K562 (cell line): Measurements from ENCODE around the gene TBC1D20. TPM values are rescaled to one million over a fixed set of nuclear protein-coding genes. Genes with fewer than 3 reads are reported as not detected.

Source experiments
- ASH1L ChIP-seq: fragments of 450-650 bp; IDR thresholded peaks from 2 replicates; pipeline ENCODE4 v1.6.1; 2018; ENCODE audit warnings: borderline replicate concordance, mild to moderate bottlenecking, low read depth; ENCODE audit not compliant: partially characterized antibody
- BRD9 ChIP-seq: fragments of 450-650 bp; IDR thresholded peaks from 2 replicates; pipeline ENCODE4 v1.6.1; 2018; ENCODE audit warnings: low read depth; ENCODE audit not compliant: partially characterized antibody
- EHMT2 ChIP-seq: fragments of 450-650 bp; IDR thresholded peaks from 2 replicates; pipeline ENCODE4 v1.6.1; 2018; ENCODE audit warnings: antibody characterized with exemption
- FOS ChIP-seq: IDR thresholded peaks from 3 replicates; pipeline ENCODE4 v1.6.1; 2011; ENCODE audit not compliant: insufficient read length; ENCODE audit errors: extremely low read depth
- FOXA3 ChIP-seq, 2 experiments: fragments of 450-650 bp in 1 of 2; sonication (generic) in 1 of 2; formaldehyde crosslinking; IDR thresholded peaks in 1 of 2; conservative IDR thresholded peaks in 1 of 2; 2 replicates each; pipeline versions ENCODE4 v1.4.0 to v1.8.0; 2020 to 2022; ENCODE audit warnings: mild to moderate bottlenecking in 2 of 2, missing genetic modification reagents in 1 of 2
- MXI1 ChIP-seq: IDR thresholded peaks from 2 replicates; pipeline ENCODE4 v1.6.1; 2011; ENCODE audit warnings: low read depth, mild to moderate bottlenecking, improper control_type of control experiment, low read length
- NELFE ChIP-seq: IDR thresholded peaks from 2 replicates; pipeline ENCODE4 v1.6.1; 2011; ENCODE audit warnings: mild to moderate bottlenecking; ENCODE audit not compliant: insufficient read depth, insufficient read length
- NFIC ChIP-seq: fragments of 450-650 bp; IDR thresholded peaks from 2 replicates; pipeline ENCODE4 v1.6.1; 2017; ENCODE audit warnings: mild to moderate bottlenecking, inconsistent platforms
- NR4A1 ChIP-seq, 2 experiments: fragments of 250-450 bp in 1 of 2; fragments of 450-650 bp in 1 of 2; sonication (Bioruptor Pico) in 1 of 2; IDR thresholded peaks; 2 replicates each; pipeline versions ENCODE4 v1.4.0 to v1.6.1; 2016 to 2020; ENCODE audit warnings: mild to moderate bottlenecking in 2 of 2, missing compliant biosample characterization in 1 of 2, missing genetic modification characterization in 1 of 2, moderate library complexity in 1 of 2
- PHF21A ChIP-seq: fragments of 450-650 bp; IDR thresholded peaks from 2 replicates; pipeline ENCODE4 v1.6.1; 2017; ENCODE audit warnings: low read depth, borderline replicate concordance
- POLR2H ChIP-seq: IDR thresholded peaks from 2 replicates; pipeline ENCODE4 v1.6.1; 2016; ENCODE audit warnings: missing genetic modification characterization, low read depth, mild to moderate bottlenecking, control low read depth, missing compliant biosample characterization, moderate library complexity
- RFX1 ChIP-seq: fragments of 450-650 bp; IDR thresholded peaks from 2 replicates; pipeline ENCODE4 v1.6.1; 2016; ENCODE audit warnings: mild to moderate bottlenecking, moderate library complexity
- TEAD1 ChIP-seq, 2 experiments: fragments of 450-650 bp in 1 of 2; sonication (generic) in 1 of 2; formaldehyde crosslinking; IDR thresholded peaks; 2 replicates each; pipeline versions ENCODE4 v1.4.0 to v1.8.0; 2020 to 2022; ENCODE audit warnings: mild to moderate bottlenecking in 2 of 2, missing genetic modification reagents in 1 of 2
- ZFX ChIP-seq: sonication (generic); formaldehyde crosslinking; IDR thresholded peaks from 2 replicates; pipeline ENCODE4 v1.8.0; 2022; ENCODE audit warnings: mild to moderate bottlenecking, missing genetic modification reagents, moderate library complexity
- ZNF121 ChIP-seq: sonication (generic); formaldehyde crosslinking; conservative IDR thresholded peaks from 2 replicates; pipeline ENCODE4 v1.8.0; 2022; ENCODE audit warnings: missing genetic modification reagents
- ZNF561 ChIP-seq: fragments of 450-650 bp; formaldehyde crosslinking; conservative IDR thresholded peaks from 2 replicates; pipeline ENCODE4 v1.4.0; 2020; ENCODE audit warnings: mild to moderate bottlenecking, moderate library complexity
- ZNF699 ChIP-seq: fragments of 250-450 bp; sonication (Bioruptor Pico); IDR thresholded peaks from 2 replicates; pipeline ENCODE4 v1.8.0; 2021; ENCODE audit warnings: mild to moderate bottlenecking, moderate library complexity; ENCODE audit not compliant: insufficient replicate concordance
- polyA plus RNA-seq, 8 experiments: library from polyadenylated mRNA; depleted of rRNA in 4 of 8; stranded (reverse) in 5 of 8; unstranded in 3 of 8; fragments of >200 nt; fragmentation: Nextera tagmentation in 2 of 8; fragmentation: Illumina TruSeq in 1 of 8; extraction: Ambion mirVana in 2 of 8; extraction: Trizol in 1 of 8; gene quantifications; 2 replicates each; pipeline versions ENCODE4 v1.2.1 to v1.2.3, GENCODE V29; 2011 to 2014; ENCODE audit warnings: inconsistent platforms in 1 of 8, missing spikeins in 1 of 8
- total RNA-seq, 7 experiments: library from RNA; depleted of rRNA in 6 of 7; stranded (reverse); fragments of >200 nt in 6 of 7; fragmentation: Illumina TruSeq in 2 of 7; extraction: Trizol in 2 of 7; gene quantifications; 2 replicates each; pipeline versions ENCODE4 v1.2.1 to v1.2.3, GENCODE V29; 2011 to 2021; ENCODE audit warnings: low replicate concordance in 1 of 7
- TF ChIP-seq, protein P1 (sequence below), 2 experiments: IDR thresholded peaks in 1 of 2; conservative IDR thresholded peaks in 1 of 2; 2 replicates each; pipeline ENCODE4 v1.6.1; 2016; ENCODE audit warnings: low read depth in 2 of 2, mild to moderate bottlenecking in 1 of 2, missing compliant biosample characterization in 1 of 2, missing genetic modification characterization in 1 of 2, moderate library complexity in 1 of 2
- TF ChIP-seq, protein P2 (sequence below): fragments of 250-450 bp; sonication (Bioruptor Pico); IDR thresholded peaks from 2 replicates; pipeline ENCODE4 v1.5.0; 2022; ENCODE audit warnings: mild to moderate bottlenecking
- TF ChIP-seq, protein P3 (sequence below): fragments of 250-450 bp; sonication (Bioruptor Pico); IDR thresholded peaks from 2 replicates; pipeline ENCODE4 v1.8.0; 2022; ENCODE audit warnings: inconsistent platforms

The TBC1D20 gene
- total and polyA plus RNA-seq, 9 of the 15 experiments (the other 6 are each of a cell fraction or from before 2014, with no cell fraction given), result 7.0 to 25.3 (median 15.1) TPM

DNA sequence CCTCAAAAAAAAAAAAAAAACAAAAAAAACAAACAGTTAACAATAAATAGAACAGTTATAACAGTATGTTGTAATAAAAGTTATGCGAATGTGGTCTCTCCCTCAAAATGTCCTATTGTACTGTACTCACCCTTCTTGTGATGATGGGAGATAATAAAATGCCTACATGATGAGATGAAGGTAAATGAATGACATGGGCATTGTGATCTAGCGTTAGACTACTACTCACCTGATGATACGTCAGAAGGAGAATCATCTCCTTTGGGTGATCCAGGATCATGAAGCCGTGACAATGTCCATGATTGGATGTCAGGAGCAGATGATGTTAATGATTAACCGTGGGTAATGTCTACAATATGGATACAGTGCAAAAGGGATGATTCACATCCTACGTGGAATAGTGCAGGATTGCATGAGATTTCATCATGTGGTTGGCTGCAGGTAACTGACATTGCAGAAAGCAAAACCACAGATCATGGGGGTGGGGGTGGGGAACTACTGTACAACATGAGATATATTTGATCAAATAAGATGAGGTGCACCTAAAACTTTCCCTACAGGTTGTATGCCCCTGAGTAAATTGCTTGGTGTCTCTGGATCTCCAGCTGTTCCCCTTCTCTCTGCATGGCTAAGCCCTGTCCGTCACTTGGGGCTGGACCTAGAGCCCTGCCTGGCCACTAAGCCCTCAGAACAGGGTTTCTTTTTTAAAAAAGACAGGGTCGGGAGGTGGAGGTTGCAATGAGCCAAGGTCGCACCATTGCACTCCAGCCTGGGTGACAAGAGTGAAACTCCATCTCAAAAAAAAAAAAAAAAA lies 60.4 kb downstream of the TBC1D20 start (continued):
- TF ChIP-seq, protein P1, sequence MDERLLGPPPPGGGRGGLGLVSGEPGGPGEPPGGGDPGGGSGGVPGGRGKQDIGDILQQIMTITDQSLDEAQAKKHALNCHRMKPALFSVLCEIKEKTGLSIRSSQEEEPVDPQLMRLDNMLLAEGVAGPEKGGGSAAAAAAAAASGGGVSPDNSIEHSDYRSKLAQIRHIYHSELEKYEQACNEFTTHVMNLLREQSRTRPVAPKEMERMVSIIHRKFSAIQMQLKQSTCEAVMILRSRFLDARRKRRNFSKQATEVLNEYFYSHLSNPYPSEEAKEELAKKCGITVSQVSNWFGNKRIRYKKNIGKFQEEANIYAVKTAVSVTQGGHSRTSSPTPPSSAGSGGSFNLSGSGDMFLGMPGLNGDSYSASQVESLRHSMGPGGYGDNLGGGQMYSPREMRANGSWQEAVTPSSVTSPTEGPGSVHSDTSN (CRISPR knock-in tag; IDR thresholded peaks at IDR 0.05; ENCODE audit: low read depth), result no peak
- TF ChIP-seq, protein P1 (tag; conservative IDR thresholded peaks at IDR 0.05; ENCODE audit: low read depth), result peak; percentile 46
- TF ChIP-seq TEAD1 (CRISPR knock-in tag; IDR thresholded peaks at IDR 0.05), result 0 out of 4 replicates have a peak, but pooled peaks of 1 of the 2 experiments have one; percentile 2
- no peak for TF ChIP-seq EHMT2
- TF ChIP-seq NFIC, result no peak
- no peak for TF ChIP-seq ZFX (CRISPR knock-in tag)
- TF ChIP-seq, protein P2, sequence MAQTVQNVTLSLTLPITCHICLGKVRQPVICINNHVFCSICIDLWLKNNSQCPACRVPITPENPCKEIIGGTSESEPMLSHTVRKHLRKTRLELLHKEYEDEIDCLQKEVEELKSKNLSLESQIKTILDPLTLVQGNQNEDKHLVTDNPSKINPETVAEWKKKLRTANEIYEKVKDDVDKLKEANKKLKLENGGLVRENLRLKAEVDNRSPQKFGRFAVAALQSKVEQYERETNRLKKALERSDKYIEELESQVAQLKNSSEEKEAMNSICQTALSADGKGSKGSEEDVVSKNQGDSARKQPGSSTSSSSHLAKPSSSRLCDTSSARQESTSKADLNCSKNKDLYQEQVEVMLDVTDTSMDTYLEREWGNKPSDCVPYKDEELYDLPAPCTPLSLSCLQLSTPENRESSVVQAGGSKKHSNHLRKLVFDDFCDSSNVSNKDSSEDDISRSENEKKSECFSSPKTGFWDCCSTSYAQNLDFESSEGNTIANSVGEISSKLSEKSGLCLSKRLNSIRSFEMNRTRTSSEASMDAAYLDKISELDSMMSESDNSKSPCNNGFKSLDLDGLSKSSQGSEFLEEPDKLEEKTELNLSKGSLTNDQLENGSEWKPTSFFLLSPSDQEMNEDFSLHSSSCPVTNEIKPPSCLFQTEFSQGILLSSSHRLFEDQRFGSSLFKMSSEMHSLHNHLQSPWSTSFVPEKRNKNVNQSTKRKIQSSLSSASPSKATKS (CRISPR knock-in tag), result no peak
- no peak for TF ChIP-seq NELFE
- TF ChIP-seq FOXA3 (CRISPR knock-in tag; conservative IDR thresholded peaks at IDR 0.05 in 1 of 2, IDR thresholded peaks at IDR 0.05 in 1 of 2), result no peak
- TF ChIP-seq POLR2H (tag), result peak; percentile 65
- TF ChIP-seq ZNF699, result no peak
- TF ChIP-seq ZNF561, result no peak
- TF ChIP-seq FOS, result peak; percentile 24
- TF ChIP-seq, protein P3, sequence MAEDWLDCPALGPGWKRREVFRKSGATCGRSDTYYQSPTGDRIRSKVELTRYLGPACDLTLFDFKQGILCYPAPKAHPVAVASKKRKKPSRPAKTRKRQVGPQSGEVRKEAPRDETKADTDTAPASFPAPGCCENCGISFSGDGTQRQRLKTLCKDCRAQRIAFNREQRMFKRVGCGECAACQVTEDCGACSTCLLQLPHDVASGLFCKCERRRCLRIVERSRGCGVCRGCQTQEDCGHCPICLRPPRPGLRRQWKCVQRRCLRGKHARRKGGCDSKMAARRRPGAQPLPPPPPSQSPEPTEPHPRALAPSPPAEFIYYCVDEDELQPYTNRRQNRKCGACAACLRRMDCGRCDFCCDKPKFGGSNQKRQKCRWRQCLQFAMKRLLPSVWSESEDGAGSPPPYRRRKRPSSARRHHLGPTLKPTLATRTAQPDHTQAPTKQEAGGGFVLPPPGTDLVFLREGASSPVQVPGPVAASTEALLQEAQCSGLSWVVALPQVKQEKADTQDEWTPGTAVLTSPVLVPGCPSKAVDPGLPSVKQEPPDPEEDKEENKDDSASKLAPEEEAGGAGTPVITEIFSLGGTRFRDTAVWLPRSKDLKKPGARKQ (CRISPR knock-in tag), result no peak
- no peak for TF ChIP-seq RFX1
- TF ChIP-seq MXI1, result no peak
- no peak for TF ChIP-seq NR4A1 (CRISPR knock-in tag; IDR thresholded peaks at IDR 0.05)
- peak; percentile 60 for TF ChIP-seq NR4A1 (tag; IDR thresholded peaks at IDR 0.05)
- no peak for TF ChIP-seq ASH1L
- TF ChIP-seq PHF21A, result no peak
- TF ChIP-seq BRD9, result peak; percentile 96
- no peak for TF ChIP-seq ZNF121 (CRISPR knock-in tag)
